DOHH2 (cell line): ENCODE data around the gene CPED1.

Source experiments
- H3F3A ChIP-seq: fragments of 200-600 bp; sonication (generic), shearing (Covaris generic); 2 replicates; pipeline ENCODE4 v1.6.0; 2016; ENCODE audit warnings: antibody characterized with exemption, mild to moderate bottlenecking; ENCODE audit not compliant: control insufficient read depth, insufficient read depth
- H3K27ac ChIP-seq: fragments of 200-600 bp; sonication (generic); 2 replicates; pipeline ENCODE4 v1.5.1; 2014; ENCODE audit warnings: low read depth, mild to moderate bottlenecking, low read length, moderate library complexity
- H3K27me3 ChIP-seq: fragments of 200-600 bp; sonication (generic); 2 replicates; pipeline ENCODE4 v1.6.1; 2014; ENCODE audit warnings: mild to moderate bottlenecking, low read length, mixed read lengths; ENCODE audit not compliant: control insufficient read depth
- H3K36me3 ChIP-seq: fragments of 200-600 bp; sonication (generic); 2 replicates; pipeline ENCODE4 v1.6.1; 2014; ENCODE audit warnings: mild to moderate bottlenecking, low read length, moderate library complexity, mixed read lengths; ENCODE audit not compliant: control insufficient read depth
- H3K4me1 ChIP-seq: fragments of 200-600 bp; sonication (generic); 2 replicates; pipeline ENCODE4 v1.6.1; 2014; ENCODE audit warnings: mild to moderate bottlenecking, low read length, mixed read lengths; ENCODE audit not compliant: control insufficient read depth
- H3K4me2 ChIP-seq: fragments of 200-600 bp; sonication (generic); 2 replicates; pipeline ENCODE4 v1.6.0; 2014; ENCODE audit warnings: mild to moderate bottlenecking, low read length, moderate library complexity
- H3K4me3 ChIP-seq: fragments of 200-600 bp; sonication (generic); 2 replicates; pipeline ENCODE4 v1.5.1; 2014; ENCODE audit warnings: mild to moderate bottlenecking, low read length, mixed read lengths
- H3K79me2 ChIP-seq: fragments of 200-600 bp; sonication (generic); 2 replicates; pipeline ENCODE4 v1.6.1; 2014; ENCODE audit warnings: mild to moderate bottlenecking, low read length, mixed read lengths; ENCODE audit not compliant: control insufficient read depth
- H3K9me2 ChIP-seq: fragments of 200-600 bp; sonication (generic); replicated peaks from 2 replicates; pipeline ENCODE4 v1.6.1; 2014; ENCODE audit warnings: mild to moderate bottlenecking, low read length, mixed read lengths; ENCODE audit not compliant: control insufficient read depth
- H3K9me3 ChIP-seq: fragments of 200-600 bp; sonication (generic); 2 replicates; pipeline ENCODE4 v1.6.1; 2014; ENCODE audit warnings: antibody characterized with exemption, low read length, mixed read lengths; ENCODE audit not compliant: control insufficient read depth, insufficient read depth
- H4K20me1 ChIP-seq: fragments of 200-600 bp; sonication (generic); 2 replicates; pipeline ENCODE4 v1.6.0; 2014; ENCODE audit warnings: low read depth, mild to moderate bottlenecking, antibody characterized with exemption, low read length, moderate library complexity; ENCODE audit not compliant: control insufficient read depth, insufficient read depth
- EZH2phosphoT487 ChIP-seq: fragments of 200-600 bp; sonication (generic); IDR thresholded peaks from 2 replicates; pipeline ENCODE4 v1.6.1; 2017; ENCODE audit warnings: borderline replicate concordance, mild to moderate bottlenecking, antibody characterized with exemption, low read length, moderate library complexity, mixed read lengths
- TF ChIP-seq, protein P1 (sequence below): fragments of 200-600 bp; sonication (generic); IDR thresholded peaks from one replicate; pipeline ENCODE4 v1.5.1; 2014; ENCODE audit warnings: antibody characterized with exemption, mild to moderate bottlenecking, low read depth, low read length; ENCODE audit not compliant: poor library complexity, severe bottlenecking

CPED1 gene

DNA sequence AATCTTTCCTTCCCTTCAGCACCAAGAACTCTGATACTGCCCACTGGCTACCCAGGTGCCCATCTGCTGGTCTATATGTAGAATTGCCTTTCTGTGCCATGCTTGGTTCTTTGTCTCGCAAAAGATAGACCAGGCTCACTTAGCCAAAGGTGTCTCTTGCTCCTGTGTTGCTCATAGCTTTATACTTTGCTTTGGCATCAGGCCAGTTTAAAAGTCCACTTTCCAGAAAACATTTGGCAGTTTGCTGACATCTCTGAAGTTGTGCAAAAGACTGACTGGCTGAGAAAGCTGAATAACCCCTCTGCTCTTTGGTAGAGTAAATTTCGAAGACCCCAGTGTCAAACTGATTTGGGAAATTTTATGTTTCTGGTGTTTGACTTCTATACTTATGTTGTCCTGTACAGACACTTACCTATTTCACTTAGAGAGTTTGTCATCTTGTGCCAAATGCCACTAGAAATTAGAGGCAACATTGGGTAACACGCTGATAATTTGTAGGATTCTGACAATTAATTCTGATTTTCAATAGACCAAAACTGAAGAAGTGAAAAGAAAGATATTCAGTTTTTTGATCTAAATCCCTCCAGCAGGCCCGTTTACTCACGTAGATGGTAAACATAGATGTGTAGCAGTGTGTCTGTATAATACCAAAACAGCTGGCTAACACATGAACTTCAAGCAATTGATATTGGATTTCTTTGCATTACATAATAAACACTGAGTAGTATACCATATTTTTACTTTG is 91.1 kb downstream of the CPED1 start:
- H3K9me3 ChIP-seq: no peaks in the 10 kb centered on the region
- H3K9me2 ChIP-seq: no peaks in the 10 kb centered on the region
- H3K4me2 ChIP-seq: no peak overlapping the region
- no peaks in the 10 kb centered on the region for H3F3A ChIP-seq
- no peaks in the 10 kb centered on the region for H3K79me2 ChIP-seq
- TF ChIP-seq, protein P1, sequence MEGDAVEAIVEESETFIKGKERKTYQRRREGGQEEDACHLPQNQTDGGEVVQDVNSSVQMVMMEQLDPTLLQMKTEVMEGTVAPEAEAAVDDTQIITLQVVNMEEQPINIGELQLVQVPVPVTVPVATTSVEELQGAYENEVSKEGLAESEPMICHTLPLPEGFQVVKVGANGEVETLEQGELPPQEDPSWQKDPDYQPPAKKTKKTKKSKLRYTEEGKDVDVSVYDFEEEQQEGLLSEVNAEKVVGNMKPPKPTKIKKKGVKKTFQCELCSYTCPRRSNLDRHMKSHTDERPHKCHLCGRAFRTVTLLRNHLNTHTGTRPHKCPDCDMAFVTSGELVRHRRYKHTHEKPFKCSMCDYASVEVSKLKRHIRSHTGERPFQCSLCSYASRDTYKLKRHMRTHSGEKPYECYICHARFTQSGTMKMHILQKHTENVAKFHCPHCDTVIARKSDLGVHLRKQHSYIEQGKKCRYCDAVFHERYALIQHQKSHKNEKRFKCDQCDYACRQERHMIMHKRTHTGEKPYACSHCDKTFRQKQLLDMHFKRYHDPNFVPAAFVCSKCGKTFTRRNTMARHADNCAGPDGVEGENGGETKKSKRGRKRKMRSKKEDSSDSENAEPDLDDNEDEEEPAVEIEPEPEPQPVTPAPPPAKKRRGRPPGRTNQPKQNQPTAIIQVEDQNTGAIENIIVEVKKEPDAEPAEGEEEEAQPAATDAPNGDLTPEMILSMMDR: no peak
- no peak for TF ChIP-seq EZH2phosphoT487
- peaks cover 5% of the 10 kb centered on the region; the same call in 1 of the 2 replicates for H3K4me1 ChIP-seq
- H3K4me3 ChIP-seq: no peak overlapping the region
- H3K27me3 ChIP-seq: peaks cover 18% of the 10 kb centered on the region
- no peak overlapping the region for H3K27ac ChIP-seq
- H3K36me3 ChIP-seq: no peaks in the 10 kb centered on the region
- no peaks in the 10 kb centered on the region for H4K20me1 ChIP-seq

DNA sequence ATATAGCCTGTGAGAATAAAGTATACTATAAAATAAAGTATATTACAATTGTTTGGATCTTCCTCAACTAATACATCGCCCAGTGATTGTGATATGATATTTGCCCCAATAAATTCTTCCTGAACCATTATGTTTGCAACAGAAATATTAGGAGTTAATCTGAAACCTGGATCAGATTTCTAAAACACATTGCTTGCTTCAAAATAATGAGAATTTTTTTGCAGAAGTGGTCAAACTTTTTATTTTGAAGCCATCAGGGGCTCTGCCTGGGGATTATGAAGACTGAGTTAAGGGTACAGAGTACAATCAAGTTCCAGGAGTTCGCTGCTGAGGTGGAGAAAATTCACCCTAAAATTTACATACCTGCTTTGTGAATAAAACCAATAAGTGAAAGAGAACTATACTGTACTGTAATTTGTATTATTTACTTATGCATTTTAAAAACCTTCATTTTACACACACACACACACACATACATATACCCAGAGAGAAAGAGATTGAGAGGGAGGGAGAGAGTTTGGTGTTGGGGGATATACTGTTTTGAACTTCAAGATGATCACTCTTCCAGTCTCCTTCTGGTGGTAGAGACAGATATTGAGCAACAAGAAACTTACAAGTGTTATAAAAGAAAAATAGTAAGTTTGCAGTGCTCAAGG is 91.9 kb downstream of the CPED1 start:
- no peak overlapping the region for H3K27ac ChIP-seq
- peaks cover 24% of the 10 kb centered on the region for H3K27me3 ChIP-seq

DNA sequence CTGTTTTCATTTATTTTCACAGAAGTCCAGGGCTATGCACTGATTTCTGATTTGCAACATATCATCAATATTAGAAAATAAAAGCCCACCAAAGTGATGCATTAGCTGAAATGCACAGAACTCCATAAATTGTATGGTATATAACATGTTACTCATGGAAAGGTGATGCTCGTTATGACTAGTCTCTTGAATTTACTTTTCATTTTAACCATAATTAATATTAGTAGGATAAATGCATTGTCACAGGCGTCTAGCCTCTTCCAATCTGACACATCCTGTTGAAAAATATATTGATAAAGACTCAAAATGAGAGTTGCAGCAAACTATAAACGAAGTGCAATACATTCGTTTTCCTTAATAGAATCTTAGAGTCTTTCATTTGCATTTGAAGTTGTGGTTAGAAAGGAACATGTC is 92.4 kb downstream of the CPED1 start:
- Histone ChIP-seq H3K79me2 (no peaks in the 10 kb centered on the region), H3K4me2 (no peak overlapping the region), H3K9me2 (no peaks in the 10 kb centered on the region), H4K20me1 (no peaks in the 10 kb centered on the region), H3F3A (no peaks in the 10 kb centered on the region), H3K4me1 (peaks cover 6% of the 10 kb centered on the region), H3K4me3 (no peak overlapping the region), H3K27me3 (peaks cover 24% of the 10 kb centered on the region), H3K36me3 (no peaks in the 10 kb centered on the region), H3K27ac (no peak overlapping the region), H3K9me3 (no peaks in the 10 kb centered on the region)
- TF ChIP-seq EZH2phosphoT487: no peak
- TF ChIP-seq, protein P1: no peak

More for the DNA sequence above, 91.9 kb downstream of the CPED1 start:
- Histone ChIP-seq H4K20me1 (no peaks in the 10 kb centered on the region), H3K4me3 (no peak overlapping the region), H3K9me3 (no peaks in the 10 kb centered on the region), H3K4me1 (peaks cover 5% of the 10 kb centered on the region; the same call in 1 of the 2 replicates), H3K4me2 (no peak overlapping the region), H3F3A (no peaks in the 10 kb centered on the region), H3K36me3 (no peaks in the 10 kb centered on the region), H3K9me2 (no peaks in the 10 kb centered on the region), H3K79me2 (no peaks in the 10 kb centered on the region)
- TF ChIP-seq, protein P1: no peak
- no peak for TF ChIP-seq EZH2phosphoT487
